Measurements from ENCODE around the gene SLC24A3. TPM values are rescaled to one million over a fixed set of nuclear protein-coding genes. Genes with fewer than 3 reads are reported as not detected.

SLC24A3 gene
- polyA plus RNA-seq, 1 experiment: 1.7 TPM

- no peaks in the 10 kb centered on the region for H3K36me3 ChIP-seq (ENCODE audit: control insufficient read depth, insufficient read depth, low read length)
- TF ChIP-seq CTCF (IDR thresholded peaks at IDR 0.05; ENCODE audit: insufficient read depth, low read depth, low read length): no peak
- ChIA-PET POLR2A (no interaction called here), CTCF (interaction anchor here (0.8 kb wide), 1 partner anchor 15 kb away, joined by 3 read pairs; no protein-coding TSS in a partner anchor)
- no peak for DNase-seq (ENCODE audit: low read depth)
- H3K4me3 ChIP-seq (ENCODE audit: low read depth, low read length): no peak overlapping the region
- H3K27me3 ChIP-seq (ENCODE audit: control insufficient read depth, insufficient read depth, low read length): no peaks in the 10 kb centered on the region
These were observed 236.2 kb downstream of the SLC24A3 start for GRCh38 chr20:19448632-19449031.

DNA sequence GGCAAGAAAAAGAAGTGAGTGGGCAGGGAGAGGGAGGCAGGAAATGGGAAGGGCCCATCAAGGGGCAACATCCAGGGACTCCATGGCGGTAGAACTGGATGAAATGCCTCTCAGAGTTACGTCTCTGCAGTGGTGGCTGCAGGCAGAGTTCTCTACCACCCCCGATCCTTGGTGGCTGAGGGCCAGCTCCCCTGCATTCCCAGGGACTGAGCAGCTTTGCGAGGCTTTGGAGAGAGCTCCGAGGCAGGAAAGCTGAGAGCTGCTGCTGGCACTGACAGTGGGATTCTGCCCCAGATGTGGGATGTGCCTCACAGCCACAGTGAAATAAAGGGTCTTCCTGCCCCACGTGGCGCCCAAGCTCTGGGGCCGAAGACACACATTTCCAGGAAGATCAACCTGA, 236.6 kb downstream of the SLC24A3 start:
- Histone ChIP-seq H3K36me3 (ENCODE audit: control insufficient read depth, insufficient read depth, low read length) (no peaks in the 10 kb centered on the region), H3K27me3 (ENCODE audit: control insufficient read depth, insufficient read depth, low read length) (no peaks in the 10 kb centered on the region), H3K4me3 (ENCODE audit: low read depth, low read length) (no peak overlapping the region)
- no peak for DNase-seq (ENCODE audit: low read depth)
- POLR2A ChIA-PET: no interaction called here
- no peak for TF ChIP-seq CTCF (IDR thresholded peaks at IDR 0.05; ENCODE audit: insufficient read depth, low read depth, low read length)
- CTCF ChIA-PET: interaction anchor here (0.8 to 1.0 kb wide), 2 partner anchors 15 to 135 kb away, joined by 3 read pairs; no protein-coding TSS in a partner anchor

GRCh38 chr20:19451231-19451922, 238.9 kb downstream of the SLC24A3 start:
- H3K27me3 ChIP-seq (ENCODE audit: control insufficient read depth, insufficient read depth, low read length): no peaks in the 10 kb centered on the region
- no peaks in the 10 kb centered on the region for H3K36me3 ChIP-seq (ENCODE audit: control insufficient read depth, insufficient read depth, low read length)
- no peak for TF ChIP-seq CTCF (IDR thresholded peaks at IDR 0.05; ENCODE audit: insufficient read depth, low read depth, low read length)
- no peak for DNase-seq (ENCODE audit: low read depth)
- POLR2A ChIA-PET: no interaction called here
- CTCF ChIA-PET: no interaction called here
- H3K4me3 ChIP-seq (ENCODE audit: low read depth, low read length): no peak overlapping the region

DNA sequence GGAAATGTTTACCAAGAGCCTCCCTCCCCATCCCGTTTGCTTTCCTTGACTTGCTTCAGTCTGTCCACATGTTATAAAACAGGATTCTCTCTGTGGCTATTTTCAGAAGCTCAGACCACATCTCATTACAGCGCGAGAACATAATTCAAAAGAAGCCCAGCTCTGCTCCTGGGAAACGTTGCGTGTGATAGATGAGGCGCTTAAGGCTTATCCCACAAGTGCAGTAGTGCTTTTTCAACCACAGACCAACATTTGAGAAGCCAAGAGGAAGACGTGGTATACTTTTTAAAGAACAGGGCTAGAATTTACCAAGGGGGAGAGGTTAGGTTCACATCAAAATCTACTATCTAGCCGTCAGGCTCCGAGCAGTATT, 239.5 kb downstream of the SLC24A3 start:
- H3K36me3 ChIP-seq (ENCODE audit: control insufficient read depth, insufficient read depth, low read length): no peaks in the 10 kb centered on the region
- H3K27me3 ChIP-seq (ENCODE audit: control insufficient read depth, insufficient read depth, low read length): no peaks in the 10 kb centered on the region
- H3K4me3 ChIP-seq (ENCODE audit: low read depth, low read length): no peak overlapping the region
- TF ChIP-seq CTCF (IDR thresholded peaks at IDR 0.05; ENCODE audit: insufficient read depth, low read depth, low read length): no peak
- no peak for DNase-seq (ENCODE audit: low read depth)
- CTCF ChIA-PET: no interaction called here
- POLR2A ChIA-PET: no interaction called here

DNA sequence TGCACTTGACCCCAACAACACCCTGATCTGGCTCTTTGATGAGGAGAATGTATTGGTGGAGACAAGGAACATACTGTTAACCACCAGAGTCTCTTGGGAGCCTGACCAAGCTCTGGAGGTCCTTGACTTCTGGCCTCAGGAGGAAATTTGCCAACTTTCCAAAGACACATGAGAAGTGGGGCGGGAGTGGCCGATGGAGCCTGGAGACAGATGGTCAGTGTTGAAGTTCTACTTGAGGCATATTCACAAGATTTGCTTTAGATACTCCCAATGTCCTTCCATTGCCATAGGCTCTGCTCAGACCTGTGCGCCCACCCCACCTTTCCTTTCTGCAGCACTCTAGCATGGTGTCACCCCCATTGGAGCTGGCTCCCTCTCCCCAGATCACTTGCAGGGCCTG, 241.0 kb downstream of the SLC24A3 start:
- H3K36me3 ChIP-seq (ENCODE audit: control insufficient read depth, insufficient read depth, low read length): no peaks in the 10 kb centered on the region
- ChIA-PET POLR2A (no interaction called here), CTCF (no interaction called here)
- H3K27me3 ChIP-seq (ENCODE audit: control insufficient read depth, insufficient read depth, low read length): no peaks in the 10 kb centered on the region
- no peak for TF ChIP-seq CTCF (IDR thresholded peaks at IDR 0.05; ENCODE audit: insufficient read depth, low read depth, low read length)
- no peak for DNase-seq (ENCODE audit: low read depth)
- no peak overlapping the region for H3K4me3 ChIP-seq (ENCODE audit: low read depth, low read length)

Data from BJ (cell line).